Endothelial cell of umbilical vein (primary cell): ENCODE measurements around the gene ABCA9. TPM values are rescaled to one million over a fixed set of nuclear protein-coding genes. Genes with fewer than 3 reads are reported as not detected.
"Not testable (repeated sequence)": the region's sequence is repeated elsewhere in the genome, so short reads cannot be mapped to it uniquely, and the experiment has no call there.

Experiments used
- BruUV-seq: library from RNA; stranded (reverse); fragments of 400-500 nt; replicated peaks from 2 replicates; lab custom pipeline; 2021; lab: Mats Ljungman, UMichigan
- CTCF ChIA-PET: fragments of 300-600, 350-600 bp; sonication (Branson Sonifier 250); formaldehyde crosslinking; loops from one replicate; lab custom pipeline; 2021; ENCODE audit warnings: antibody characterized with exemption, inconsistent platforms; lab: Charles Lee
- POLR2A ChIA-PET: fragments of 300-600, 350-600 bp; sonication (Branson Sonifier 250); formaldehyde crosslinking; loops from one replicate; lab custom pipeline; 2021; ENCODE audit warnings: antibody characterized with exemption, inconsistent platforms; lab: Charles Lee
- DNase-seq: peaks from one replicate; pipeline ENCODE4 v3.0.0-alpha.2; 2011; ENCODE audit warnings: low read depth, low spot score
- FAIRE-seq: peaks from 2 replicates; lab custom pipeline; 2011; peaks lifted over from hg19 to GRCh38; lab: Jason Lieb, UNC
- H2AFZ ChIP-seq: 2 replicates; pipeline ENCODE4 v1.6.0; 2012; ENCODE audit warnings: low read depth, low read length, control low read depth, inconsistent platforms
- H3K27ac ChIP-seq: 2 replicates; pipeline ENCODE4 v1.5.1; 2011; ENCODE audit warnings: low read depth, mild to moderate bottlenecking, control low read depth, low read length, moderate library complexity; ENCODE audit not compliant: insufficient read depth
- H3K27me3 ChIP-seq, 2 experiments: 2 replicates each; pipeline versions ENCODE4 v1.6.0 to v1.6.1; 2011; ENCODE audit warnings: low read length in 2 of 2, mixed read lengths in 1 of 2; ENCODE audit not compliant: control insufficient read depth in 2 of 2, insufficient read depth in 2 of 2
- H3K36me3 ChIP-seq, 2 experiments: 2 replicates in 1 of 2; 3 replicates in 1 of 2; pipeline ENCODE4 v1.5.1; 2011; ENCODE audit warnings: low read length in 2 of 2, mild to moderate bottlenecking in 1 of 2, moderate library complexity in 1 of 2; ENCODE audit not compliant: control insufficient read depth in 2 of 2, insufficient read depth in 2 of 2; ENCODE audit errors: extremely low read depth in 1 of 2
- H3K4me1 ChIP-seq: 3 replicates; pipeline ENCODE4 v1.5.1; 2011; ENCODE audit warnings: mild to moderate bottlenecking, low read length; ENCODE audit not compliant: control insufficient read depth, insufficient read depth; ENCODE audit errors: extremely low read depth
- H3K4me2 ChIP-seq: 2 replicates; pipeline ENCODE4 v1.6.1; 2011; ENCODE audit warnings: low read length, control low read depth, mixed read lengths; ENCODE audit not compliant: insufficient read depth
- H3K4me3 ChIP-seq, 3 experiments: fragments of 200-600 bp in 1 of 3; sonication (generic), shearing (Covaris generic) in 1 of 3; replicated peaks in 1 of 3; 2 replicates each; pipeline ENCODE4 v1.5.1; 2011 to 2016; ENCODE audit warnings: control low read depth in 3 of 3, low read length in 3 of 3, mild to moderate bottlenecking in 2 of 3, inconsistent platforms in 1 of 3, low read depth in 1 of 3, moderate library complexity in 1 of 3; ENCODE audit not compliant: insufficient read depth in 1 of 3
- H3K79me2 ChIP-seq: 2 replicates; pipeline ENCODE4 v1.6.0; 2012; ENCODE audit warnings: low read length, inconsistent platforms; ENCODE audit not compliant: control insufficient read depth, insufficient read depth
- H3K9ac ChIP-seq: replicated peaks from 2 replicates; pipeline ENCODE3; 2011; ENCODE audit warnings: low read length, control low read depth; ENCODE audit not compliant: insufficient read depth; ENCODE audit errors: extremely low read depth
- H3K9me1 ChIP-seq: replicated peaks from 3 replicates; pipeline ENCODE4 v1.6.0; 2011; ENCODE audit warnings: mild to moderate bottlenecking, low read length; ENCODE audit not compliant: control insufficient read depth, insufficient read depth; ENCODE audit errors: extremely low read depth
- H3K9me3 ChIP-seq: replicated peaks from 2 replicates; pipeline ENCODE4 v1.5.1; 2012; ENCODE audit warnings: low read length, inconsistent platforms; ENCODE audit not compliant: control insufficient read depth, insufficient read depth
- H4K20me1 ChIP-seq: replicated peaks from 2 replicates; pipeline ENCODE3; 2011; ENCODE audit warnings: mild to moderate bottlenecking, low read length; ENCODE audit not compliant: control insufficient read depth, insufficient read depth; ENCODE audit errors: extremely low read depth
- CTCF ChIP-seq, 2 donors: IDR thresholded peaks; 1 replicate in 1 of 2; 2 replicates in 1 of 2; pipeline ENCODE4 v1.5.1; 2011; ENCODE audit warnings: low read length in 2 of 2, mild to moderate bottlenecking in 2 of 2, moderate library complexity in 2 of 2, control low read depth in 1 of 2, inconsistent platforms in 1 of 2, low read depth in 1 of 2; ENCODE audit not compliant: insufficient read depth in 1 of 2; ENCODE audit errors: extremely low read depth in 1 of 2
- EZH2 ChIP-seq: IDR thresholded peaks from 2 replicates; pipeline ENCODE4 v1.6.1; 2012; ENCODE audit warnings: borderline replicate concordance, low read depth, mild to moderate bottlenecking, moderate library complexity, low read length, inconsistent platforms; ENCODE audit not compliant: severe bottlenecking
- FOS ChIP-seq: IDR thresholded peaks from 2 replicates; pipeline ENCODE4 v1.6.1; 2011; ENCODE audit warnings: mild to moderate bottlenecking, low read length, moderate library complexity, borderline replicate concordance; ENCODE audit not compliant: insufficient read depth
- GATA2 ChIP-seq: IDR thresholded peaks from 2 replicates; pipeline ENCODE4 v1.7.0; 2011; ENCODE audit warnings: low read depth, mild to moderate bottlenecking, moderate library complexity, mixed read lengths, low read length; ENCODE audit not compliant: insufficient read length, insufficient read depth
- JUN ChIP-seq: IDR thresholded peaks from 2 replicates; pipeline ENCODE4 v1.6.1; 2011; ENCODE audit warnings: borderline replicate concordance, low read depth; ENCODE audit not compliant: insufficient read length, insufficient read depth
- MAX ChIP-seq: IDR thresholded peaks from 2 replicates; pipeline ENCODE4 v1.6.1; 2011; ENCODE audit not compliant: insufficient read depth, insufficient read length
- MYC ChIP-seq: IDR thresholded peaks from one replicate; pipeline ENCODE4 v1.6.1; 2011; ENCODE audit warnings: mild to moderate bottlenecking, low read depth, low read length
- POLR2A ChIP-seq: IDR thresholded peaks from 2 replicates; pipeline ENCODE4 v1.6.1; 2012; ENCODE audit warnings: low read depth, mild to moderate bottlenecking, control low read depth, low read length
- POLR2AphosphoS5 ChIP-seq: IDR thresholded peaks from 2 replicates; pipeline ENCODE4 v1.6.1; 2012; ENCODE audit warnings: low read depth, mild to moderate bottlenecking, control low read depth, low read length, moderate library complexity; ENCODE audit not compliant: insufficient read depth
- dilution Hi-C: fragments of 300-500 bp; cut with MboI; formaldehyde crosslinking; loops from one replicate; pipeline ENCODE4 v1.15.0; 2019; ENCODE audit warnings: low sequenced_read_pairs; ENCODE audit not compliant: extremely low pct_ligation_motif_present
- intact Hi-C: fragments of 100-400 bp; cut with micrococcal nuclease; formaldehyde crosslinking; loops from one replicate; pipeline ENCODE4 v1.10.0; 2022
- polyA plus RNA-seq, 4 experiments: library from polyadenylated mRNA; depleted of rRNA in 3 of 4; stranded (reverse) in 3 of 4; unstranded in 1 of 4; fragments of >200 nt; gene quantifications; 2 replicates each; pipeline versions ENCODE4 v1.2.1 to v1.2.3, GENCODE V29; 2011 to 2012; ENCODE audit warnings: missing spikeins in 1 of 4
- total RNA-seq: library from RNA; stranded (reverse); gene quantifications from 2 replicates; pipeline ENCODE4 v1.2.3, GENCODE V29; 2021

The ABCA9 gene
- total and polyA plus RNA-seq, 2 donors (not counting 3 experiments of a cell fraction or from before 2014, with no cell fraction given): 2.7 to 7.7 TPM

- no peaks in the 10 kb centered on the region for H4K20me1 ChIP-seq
- no peaks in the 10 kb centered on the region for H3K9me1 ChIP-seq
- no peak overlapping the region for H3K27ac ChIP-seq
- intact Hi-C loops (no loop called here), dilution Hi-C loops (no loop called here)
- no peaks in the 10 kb centered on the region for H3K27me3 ChIP-seq
- no peak overlapping the region for H2AFZ ChIP-seq
- H3K36me3 ChIP-seq: no peaks in the 10 kb centered on the region
- ChIA-PET CTCF (interaction anchor here (1.0 to 1.1 kb wide), 2 partner anchors 10 to 172 kb away, joined by 3 to 4 read pairs; partner anchors contain the start of gene ABCA8), POLR2A (no interaction called here)
- H3K9ac ChIP-seq: no peak overlapping the region
- BruUV-seq: no TSS peak
- no peak overlapping the region for H3K4me3 ChIP-seq
- DNase-seq (no peak), FAIRE-seq (no peak)
- H3K79me2 ChIP-seq: no peaks in the 10 kb centered on the region
- H3K9me3 ChIP-seq: no peaks in the 10 kb centered on the region
- no peak overlapping the region for H3K4me2 ChIP-seq
- H3K4me1 ChIP-seq: peaks cover 3% of the 10 kb centered on the region
- no peak for TF ChIP-seq MYC
- no peak for TF ChIP-seq FOS
- TF ChIP-seq EZH2: no peak
- no peak for TF ChIP-seq JUN
- no peak for TF ChIP-seq POLR2A
- no peak for TF ChIP-seq CTCF (IDR thresholded peaks at IDR 0.05; ENCODE audit: extremely low read depth in 1 of 2, insufficient read depth in 1 of 2, low read depth in 1 of 2, low read length in 2 of 2)
- TF ChIP-seq POLR2AphosphoS5: no peak
- no peak for TF ChIP-seq MAX
- TF ChIP-seq GATA2: no peak
Observed at GRCh38 chr17:68944435-68945035, 116.2 kb downstream of the ABCA9 start.

GRCh38 chr17:68943812-68944182 lies 116.9 kb downstream of the ABCA9 start:
- H3K27me3 ChIP-seq, H3K4me2 ChIP-seq, H3K36me3 ChIP-seq, H4K20me1 ChIP-seq, dilution Hi-C loops, H3K79me2 ChIP-seq, POLR2A ChIA-PET, BruUV-seq, H3K9me1 ChIP-seq, H3K27ac ChIP-seq, H3K9me3 ChIP-seq, DNase-seq, H2AFZ ChIP-seq, H3K4me3 ChIP-seq, FAIRE-seq, H3K9ac ChIP-seq, intact Hi-C loops: not testable (repeated sequence)
- peaks cover 10% of the 10 kb centered on the region for H3K4me1 ChIP-seq
- CTCF ChIA-PET: interaction anchor here (1.0 to 1.1 kb wide), 2 partner anchors 11 to 172 kb away, joined by 3 to 4 read pairs; partner anchors contain the start of gene ABCA8
